Esophagus squamous epithelium (tissue), 4 donors: ENCODE measurements around the gene MAD1L1.

Experiments
- POLR2A ChIP-seq, 4 donors: fragments of 450-650 bp; IDR thresholded peaks; one replicate each; pipeline ENCODE4 v1.6.1; 2017; ENCODE audit warnings: antibody characterized with exemption in 4 of 4, mild to moderate bottlenecking in 4 of 4, moderate library complexity in 3 of 4
- TF ChIP-seq, protein P1 (sequence below), 6 experiments: fragments of 450-650 bp in 4 of 6; fragments of 200-600 bp in 2 of 6; sonication (generic) in 2 of 6; IDR thresholded peaks; one replicate each; pipeline ENCODE4 v1.5.1; 2016 to 2019; ENCODE audit warnings: antibody characterized with exemption in 6 of 6, mild to moderate bottlenecking in 4 of 6, moderate library complexity in 4 of 6

DNA sequence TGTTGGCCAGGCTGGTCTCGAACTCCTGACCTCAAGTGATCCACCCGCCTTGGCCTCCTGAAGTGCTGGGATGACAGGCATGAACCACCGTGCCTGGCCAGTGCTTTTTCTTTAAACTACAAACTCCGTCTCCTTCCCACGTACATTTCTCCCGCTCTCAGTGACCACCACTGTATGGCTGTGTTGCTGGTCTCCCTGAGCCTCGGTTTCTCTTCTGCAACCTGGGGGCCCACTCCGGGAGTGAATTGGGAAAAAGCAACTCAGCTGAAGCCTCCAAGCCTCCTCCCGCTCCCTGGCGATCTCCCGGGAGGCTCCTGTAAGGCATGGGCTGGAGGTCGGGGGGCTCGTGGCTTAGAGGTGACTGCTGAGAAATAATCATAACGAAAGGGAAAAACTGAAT is 426.4 kb downstream of the MAD1L1 start:
- TF ChIP-seq, protein P1, sequence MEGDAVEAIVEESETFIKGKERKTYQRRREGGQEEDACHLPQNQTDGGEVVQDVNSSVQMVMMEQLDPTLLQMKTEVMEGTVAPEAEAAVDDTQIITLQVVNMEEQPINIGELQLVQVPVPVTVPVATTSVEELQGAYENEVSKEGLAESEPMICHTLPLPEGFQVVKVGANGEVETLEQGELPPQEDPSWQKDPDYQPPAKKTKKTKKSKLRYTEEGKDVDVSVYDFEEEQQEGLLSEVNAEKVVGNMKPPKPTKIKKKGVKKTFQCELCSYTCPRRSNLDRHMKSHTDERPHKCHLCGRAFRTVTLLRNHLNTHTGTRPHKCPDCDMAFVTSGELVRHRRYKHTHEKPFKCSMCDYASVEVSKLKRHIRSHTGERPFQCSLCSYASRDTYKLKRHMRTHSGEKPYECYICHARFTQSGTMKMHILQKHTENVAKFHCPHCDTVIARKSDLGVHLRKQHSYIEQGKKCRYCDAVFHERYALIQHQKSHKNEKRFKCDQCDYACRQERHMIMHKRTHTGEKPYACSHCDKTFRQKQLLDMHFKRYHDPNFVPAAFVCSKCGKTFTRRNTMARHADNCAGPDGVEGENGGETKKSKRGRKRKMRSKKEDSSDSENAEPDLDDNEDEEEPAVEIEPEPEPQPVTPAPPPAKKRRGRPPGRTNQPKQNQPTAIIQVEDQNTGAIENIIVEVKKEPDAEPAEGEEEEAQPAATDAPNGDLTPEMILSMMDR (IDR thresholded peaks at IDR 0.05): no peak
- no peak for TF ChIP-seq POLR2A (IDR thresholded peaks at IDR 0.05)
